Vagina (tissue), 2 donors: Measurements from ENCODE around the gene C1orf21.

ENCODE experiments used
- CTCF ChIP-seq, 3 experiments: fragments of 450-650 bp in 2 of 3; fragments of 200-600 bp in 1 of 3; sonication (generic) in 1 of 3; IDR thresholded peaks; one replicate each; pipeline ENCODE4 v1.5.1; 2017 to 2019; ENCODE audit warnings: antibody characterized with exemption in 3 of 3, mild to moderate bottlenecking in 2 of 3, moderate library complexity in 2 of 3
- POLR2A ChIP-seq, 2 donors: fragments of 450-650 bp; IDR thresholded peaks; one replicate each; pipeline ENCODE4 v1.6.1; 2017; ENCODE audit warnings: antibody characterized with exemption in 2 of 2, mild to moderate bottlenecking in 2 of 2, moderate library complexity in 2 of 2
- POLR2AphosphoS5 ChIP-seq, 2 donors: sonication (generic); formaldehyde crosslinking; IDR thresholded peaks; one replicate each; pipeline ENCODE4 v1.9.0; 2017; ENCODE audit warnings: antibody characterized with exemption in 2 of 2, mild to moderate bottlenecking in 2 of 2, low read depth in 1 of 2; ENCODE audit not compliant: insufficient read depth in 1 of 2

GRCh38 chr1:184624626-184625025, 237.8 kb downstream of the C1orf21 start:
- TF ChIP-seq CTCF (IDR thresholded peaks at IDR 0.05): no peak
- no peak for TF ChIP-seq POLR2A (IDR thresholded peaks at IDR 0.05)
- TF ChIP-seq POLR2AphosphoS5 (IDR thresholded peaks at IDR 0.05; ENCODE audit: insufficient read depth in 1 of 2, low read depth in 1 of 2): no peak
